GM12872 (cell line): ENCODE results near the gene KCNH6.
A peak's percentile ranks its signal among the peaks of the same experiment; 100 is the strongest.

Experiments
- TF ChIP-seq, protein P1 (sequence below): IDR thresholded peaks from 3 replicates; pipeline ENCODE4 v1.5.1; 2011; ENCODE audit warnings: low read depth, mild to moderate bottlenecking, low read length, moderate library complexity; ENCODE audit not compliant: insufficient read depth

Gene KCNH6

GRCh38 chr17:63477480-63478440 is 45.4 kb upstream of the KCNH6 start:
- TF ChIP-seq, protein P1, sequence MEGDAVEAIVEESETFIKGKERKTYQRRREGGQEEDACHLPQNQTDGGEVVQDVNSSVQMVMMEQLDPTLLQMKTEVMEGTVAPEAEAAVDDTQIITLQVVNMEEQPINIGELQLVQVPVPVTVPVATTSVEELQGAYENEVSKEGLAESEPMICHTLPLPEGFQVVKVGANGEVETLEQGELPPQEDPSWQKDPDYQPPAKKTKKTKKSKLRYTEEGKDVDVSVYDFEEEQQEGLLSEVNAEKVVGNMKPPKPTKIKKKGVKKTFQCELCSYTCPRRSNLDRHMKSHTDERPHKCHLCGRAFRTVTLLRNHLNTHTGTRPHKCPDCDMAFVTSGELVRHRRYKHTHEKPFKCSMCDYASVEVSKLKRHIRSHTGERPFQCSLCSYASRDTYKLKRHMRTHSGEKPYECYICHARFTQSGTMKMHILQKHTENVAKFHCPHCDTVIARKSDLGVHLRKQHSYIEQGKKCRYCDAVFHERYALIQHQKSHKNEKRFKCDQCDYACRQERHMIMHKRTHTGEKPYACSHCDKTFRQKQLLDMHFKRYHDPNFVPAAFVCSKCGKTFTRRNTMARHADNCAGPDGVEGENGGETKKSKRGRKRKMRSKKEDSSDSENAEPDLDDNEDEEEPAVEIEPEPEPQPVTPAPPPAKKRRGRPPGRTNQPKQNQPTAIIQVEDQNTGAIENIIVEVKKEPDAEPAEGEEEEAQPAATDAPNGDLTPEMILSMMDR: no peak

DNA sequence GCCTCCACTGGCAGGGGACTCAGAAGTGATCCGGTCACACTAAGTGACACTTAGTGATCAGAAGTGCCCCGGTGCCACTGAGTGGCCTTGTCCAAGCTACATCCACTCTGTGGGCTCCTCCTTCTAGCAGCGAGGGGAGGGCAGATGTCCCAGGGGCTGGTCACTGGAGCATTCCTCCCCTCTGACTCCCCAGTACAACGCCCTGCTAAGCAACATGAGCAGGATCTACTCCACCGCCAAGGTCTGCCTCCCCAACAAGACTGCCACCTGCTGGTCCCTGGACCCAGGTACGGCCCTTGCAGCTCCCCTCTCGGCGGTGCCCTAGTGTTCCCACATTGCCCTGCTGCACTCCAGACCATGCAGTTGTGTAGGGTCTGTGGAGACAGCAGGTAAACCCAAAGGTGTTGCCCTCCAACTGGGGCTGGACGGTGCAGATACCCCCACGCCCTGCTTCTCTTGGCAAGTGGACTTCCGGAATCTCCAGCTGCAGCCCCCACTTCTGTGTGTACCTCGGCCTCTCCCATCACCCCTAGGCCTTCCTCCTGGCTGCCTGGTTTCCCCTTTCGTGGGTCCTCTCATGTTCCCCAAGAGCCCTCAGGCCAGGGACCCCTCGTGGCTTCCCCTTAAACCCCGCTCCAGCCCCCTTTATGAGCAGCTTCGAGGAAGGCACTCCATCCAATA is 44.2 kb upstream of the KCNH6 start:
- TF ChIP-seq, protein P1: peak; percentile 91

DNA sequence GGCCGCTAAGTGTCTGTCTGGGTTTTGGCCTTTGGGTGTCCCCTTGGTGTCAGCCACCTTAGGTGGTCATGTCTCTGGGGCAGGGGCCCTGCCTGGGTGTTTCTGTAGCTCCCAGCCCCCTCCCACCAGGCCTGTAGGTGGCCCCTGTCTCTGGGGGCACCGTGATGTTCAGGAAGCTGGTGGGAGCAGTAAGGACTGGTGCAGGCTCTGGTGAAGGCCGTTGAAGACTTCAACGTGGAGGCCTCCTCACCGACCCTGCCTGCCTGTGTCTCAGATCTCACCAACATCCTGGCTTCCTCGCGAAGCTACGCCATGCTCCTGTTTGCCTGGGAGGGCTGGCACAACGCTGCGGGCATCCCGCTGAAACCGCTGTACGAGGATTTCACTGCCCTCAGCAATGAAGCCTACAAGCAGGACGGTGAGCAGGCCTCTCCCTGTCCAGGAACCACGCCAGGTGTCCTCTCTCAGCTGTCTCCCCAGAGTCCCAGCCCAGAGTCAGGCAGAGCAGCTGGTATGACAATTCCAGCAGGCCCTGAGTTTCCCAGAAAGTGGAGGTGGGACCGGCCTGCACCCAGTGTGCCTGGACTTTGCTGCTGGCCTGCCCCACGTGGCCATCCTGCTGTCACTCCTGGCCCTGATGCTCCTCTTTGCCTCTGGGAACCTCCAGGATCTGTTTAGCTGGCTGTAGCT is 43.5 kb upstream of the KCNH6 start:
- TF ChIP-seq, protein P1: no peak

- TF ChIP-seq, protein P1: no peak
These were observed 42.9 kb upstream of the KCNH6 start for GRCh38 chr17:63480192-63480784.

GRCh38 chr17:63480826-63481487 is 42.2 kb upstream of the KCNH6 start:
- TF ChIP-seq, protein P1: no peak

DNA sequence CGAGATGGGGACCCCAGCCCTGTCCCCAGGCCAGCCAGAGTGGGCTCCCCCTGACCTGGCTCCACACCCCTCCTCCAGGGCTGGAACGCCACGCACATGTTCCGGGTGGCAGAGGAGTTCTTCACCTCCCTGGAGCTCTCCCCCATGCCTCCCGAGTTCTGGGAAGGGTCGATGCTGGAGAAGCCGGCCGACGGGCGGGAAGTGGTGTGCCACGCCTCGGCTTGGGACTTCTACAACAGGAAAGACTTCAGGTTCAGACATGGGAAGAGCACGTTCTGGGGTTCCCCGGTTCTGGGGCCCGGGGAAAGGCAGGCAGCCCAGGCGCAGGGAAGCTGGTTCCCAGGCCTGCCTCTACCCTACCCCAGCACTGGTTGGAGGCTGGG is 41.7 kb upstream of the KCNH6 start:
- TF ChIP-seq, protein P1: no peak
